HFFc6 (cell line): ENCODE data around the gene DTNBP1. TPM values are rescaled to one million over a fixed set of nuclear protein-coding genes. Genes with fewer than 3 reads are reported as not detected.

Experiments
- DNase-seq: peaks from one replicate; pipeline ENCODE4 v3.0.0-alpha.2; 2018
- H3K27ac Mint-ChIP-seq: 2 replicates; pipeline ENCODE4 v1.8.0; 2020; ENCODE audit warnings: mild to moderate bottlenecking, mixed read lengths
- H3K27me3 Mint-ChIP-seq: 2 replicates; pipeline ENCODE4 v1.8.0; 2021; ENCODE audit warnings: mild to moderate bottlenecking, moderate library complexity, mixed read lengths; ENCODE audit not compliant: insufficient read depth
- H3K36me3 Mint-ChIP-seq: 2 replicates; pipeline ENCODE4 v1.8.0; 2021; ENCODE audit warnings: low read depth, mixed read lengths
- H3K4me1 Mint-ChIP-seq: 2 replicates; pipeline ENCODE4 v1.8.0; 2020; ENCODE audit warnings: low read depth, mixed read lengths
- H3K4me3 Mint-ChIP-seq: 2 replicates; pipeline ENCODE4 v1.8.0; 2020; ENCODE audit warnings: mild to moderate bottlenecking, moderate library complexity, mixed read lengths
- H3K9me3 Mint-ChIP-seq: 2 replicates; pipeline ENCODE4 v1.8.0; 2020; ENCODE audit warnings: mild to moderate bottlenecking, mixed read lengths
- CTCF ChIP-seq: fragments of 200-600 bp; sonication (generic); IDR thresholded peaks from 2 replicates; pipeline ENCODE4 v1.5.0; 2021; ENCODE audit warnings: antibody characterized with exemption, mild to moderate bottlenecking
- total RNA-seq, 6 experiments: library from RNA; stranded (reverse); fragmentation: NEBNext Ultra II Directional; extraction: Animal tissue kit (Norgen Biotek cat#: 25700); gene quantifications; 2 replicates in 1 of 6; 3 replicates in 5 of 6; pipeline ENCODE4 v1.2.3, GENCODE V29; 2021

Gene DTNBP1
- total RNA-seq, 6 experiments from 2014 or later = 10.4 to 15.3 (median 13.9) TPM

- H3K9me3 Mint-ChIP-seq = no peaks in the 10 kb centered on the region
- TF ChIP-seq CTCF = no peak
- H3K4me1 Mint-ChIP-seq = peaks cover 29% of the 10 kb centered on the region
- H3K27me3 Mint-ChIP-seq = peaks cover 7% of the 10 kb centered on the region; the same call in 1 of the 2 replicates
- H3K27ac Mint-ChIP-seq = no peak overlapping the region; the same call in 1 of the 2 replicates
- peak; percentile 38 for DNase-seq
- no peak overlapping the region for H3K4me3 Mint-ChIP-seq
- peaks cover 17% of the 10 kb centered on the region for H3K36me3 Mint-ChIP-seq
Observed at GRCh38 chr6:15493437-15494168, 169.2 kb downstream of the DTNBP1 start.

- Mint-ChIP-seq H3K27ac (no peak overlapping the region), H3K9me3 (no peaks in the 10 kb centered on the region), H3K36me3 (peaks cover 12% of the 10 kb centered on the region), H3K4me1 (peaks cover 23% of the 10 kb centered on the region), H3K27me3 (peaks cover 4% of the 10 kb centered on the region; the same call in 1 of the 2 replicates), H3K4me3 (no peak overlapping the region)
- no peak for TF ChIP-seq CTCF
- no peak for DNase-seq
Observed at GRCh38 chr6:15491986-15492269, 170.9 kb downstream of the DTNBP1 start.

GRCh38 chr6:15491255-15491985 is 171.4 kb downstream of the DTNBP1 start:
- Mint-ChIP-seq H3K9me3 (no peaks in the 10 kb centered on the region), H3K36me3 (peaks cover 14% of the 10 kb centered on the region), H3K27ac (peak overlapping the region; percentile 59), H3K4me1 (peaks cover 23% of the 10 kb centered on the region), H3K4me3 (no peak overlapping the region), H3K27me3 (peaks cover 4% of the 10 kb centered on the region; the same call in 1 of the 2 replicates)
- DNase-seq = peak; percentile 68
- TF ChIP-seq CTCF = peak; percentile 97

- H3K4me1 Mint-ChIP-seq = peaks cover 29% of the 10 kb centered on the region
- no peak overlapping the region for H3K27ac Mint-ChIP-seq
- no peaks in the 10 kb centered on the region for H3K9me3 Mint-ChIP-seq
- DNase-seq = no peak
- peaks cover 6% of the 10 kb centered on the region for H3K36me3 Mint-ChIP-seq
- no peak for TF ChIP-seq CTCF
- no peak overlapping the region for H3K4me3 Mint-ChIP-seq
- H3K27me3 Mint-ChIP-seq = peaks cover 4% of the 10 kb centered on the region; the same call in 1 of the 2 replicates
Observed at GRCh38 chr6:15490242-15491100, 172.4 kb downstream of the DTNBP1 start.

- Mint-ChIP-seq H3K27me3 (peaks cover 4% of the 10 kb centered on the region; the same call in 1 of the 2 replicates), H3K27ac (no peak overlapping the region), H3K9me3 (no peaks in the 10 kb centered on the region), H3K4me3 (no peak overlapping the region), H3K36me3 (peaks cover 5% of the 10 kb centered on the region; the same call in 1 of the 2 replicates), H3K4me1 (peaks cover 30% of the 10 kb centered on the region)
- no peak for TF ChIP-seq CTCF
- DNase-seq = no peak
Observed at GRCh38 chr6:15489261-15489962, 173.4 kb downstream of the DTNBP1 start.
